H9 (cell line): ENCODE measurements around the gene CACNG5. TPM values are rescaled to one million over a fixed set of nuclear protein-coding genes. Genes with fewer than 3 reads are reported as not detected.

Source experiments
- DNase-seq: peaks from one replicate; pipeline ENCODE4 v3.0.0-alpha.2; 2017
- H2AFZ ChIP-seq: one replicate; pipeline ENCODE4 v1.6.1; 2013; ENCODE audit warnings: mild to moderate bottlenecking, low read length, control low read depth, moderate library complexity
- H2AK5ac ChIP-seq: 2 replicates; pipeline ENCODE4 v1.6.1; 2013; ENCODE audit warnings: low read length, control low read depth, mixed read lengths; ENCODE audit not compliant: insufficient read length
- H2BK120ac ChIP-seq: one replicate; pipeline ENCODE4 v1.6.1; 2013; ENCODE audit warnings: low read depth, mild to moderate bottlenecking, low read length, control low read depth, inconsistent platforms; ENCODE audit not compliant: poor library complexity, severe bottlenecking
- H2BK12ac ChIP-seq: 2 replicates; pipeline ENCODE4 v1.6.1; 2013; ENCODE audit warnings: low read length, control low read depth, mixed read lengths, low read depth; ENCODE audit not compliant: insufficient read length
- H2BK15ac ChIP-seq: 2 replicates; pipeline ENCODE4 v1.6.1; 2013; ENCODE audit warnings: low read depth, low read length, control low read depth
- H2BK20ac ChIP-seq: one replicate; pipeline ENCODE4 v1.6.1; 2013; ENCODE audit warnings: low read depth, mild to moderate bottlenecking, low read length, control low read depth, inconsistent platforms; ENCODE audit not compliant: poor library complexity, severe bottlenecking
- H2BK5ac ChIP-seq: 2 replicates; pipeline ENCODE4 v1.6.1; 2013; ENCODE audit warnings: low read length, control low read depth, mixed read lengths; ENCODE audit not compliant: insufficient read length
- H3K14ac ChIP-seq: 2 replicates; pipeline ENCODE4 v1.6.1; 2013; ENCODE audit warnings: low read length, control low read depth; ENCODE audit not compliant: insufficient read depth
- H3K18ac ChIP-seq: 2 replicates; pipeline ENCODE4 v1.6.1; 2013; ENCODE audit warnings: low read depth, mild to moderate bottlenecking, mixed read lengths, low read length, control low read depth; ENCODE audit not compliant: insufficient read length
- H3K23ac ChIP-seq: 2 replicates; pipeline ENCODE4 v1.6.1; 2013; ENCODE audit warnings: low read length, control low read depth, mixed read lengths, low read depth; ENCODE audit not compliant: insufficient read length
- H3K23me2 ChIP-seq: 2 replicates; pipeline ENCODE4 v1.6.1; 2013; ENCODE audit warnings: low read depth, mild to moderate bottlenecking, mixed read lengths, low read length, control low read depth; ENCODE audit not compliant: insufficient read length, poor library complexity, severe bottlenecking
- H3K27ac ChIP-seq: 2 replicates; pipeline ENCODE4 v1.5.1; 2013; ENCODE audit warnings: low read length, control low read depth, mixed read lengths, low read depth; ENCODE audit not compliant: insufficient read length
- H3K27me3 ChIP-seq: 2 replicates; pipeline ENCODE4 v1.6.1; 2013; ENCODE audit warnings: low read length, control low read depth, inconsistent platforms; ENCODE audit not compliant: insufficient read depth
- H3K4ac ChIP-seq: 2 replicates; pipeline ENCODE4 v1.6.1; 2013; ENCODE audit warnings: low read depth, mild to moderate bottlenecking, control low read depth, inconsistent platforms, low read length, moderate library complexity
- H3K4me1 ChIP-seq: 2 replicates; pipeline ENCODE4 v1.6.1; 2013; ENCODE audit warnings: low read length, control low read depth, inconsistent platforms; ENCODE audit not compliant: insufficient read depth
- H3K4me2 ChIP-seq: 2 replicates; pipeline ENCODE4 v1.6.1; 2013; ENCODE audit warnings: low read length, control low read depth, mixed read lengths; ENCODE audit not compliant: insufficient read length, insufficient read depth
- H3K56ac ChIP-seq: 2 replicates; pipeline ENCODE4 v1.6.1; 2013; ENCODE audit warnings: low read depth, mild to moderate bottlenecking, mixed read lengths, low read length, control low read depth; ENCODE audit not compliant: insufficient read length
- H3K79me1 ChIP-seq: 2 replicates; pipeline ENCODE4 v1.6.1; 2013; ENCODE audit warnings: low read depth, mild to moderate bottlenecking, moderate library complexity, low read length, control low read depth, inconsistent platforms; ENCODE audit not compliant: insufficient read depth, poor library complexity, severe bottlenecking
- H3K79me2 ChIP-seq: 2 replicates; pipeline ENCODE4 v1.6.1; 2013; ENCODE audit warnings: low read length, control low read depth, inconsistent platforms; ENCODE audit not compliant: insufficient read depth
- H3K9ac ChIP-seq: 2 replicates; pipeline ENCODE4 v1.6.1; 2013; ENCODE audit warnings: low read length, control low read depth, mixed read lengths; ENCODE audit not compliant: insufficient read length; ENCODE audit errors: extremely low read depth
- H3K9me3 ChIP-seq: one replicate; pipeline ENCODE4 v1.6.1; 2013; ENCODE audit warnings: low read depth, low read length, inconsistent platforms; ENCODE audit not compliant: control insufficient read depth
- H3T11ph ChIP-seq: one replicate; pipeline ENCODE4 v1.6.1; 2013; ENCODE audit warnings: mild to moderate bottlenecking, low read length, control low read depth, inconsistent platforms
- H4K20me1 ChIP-seq: one replicate; pipeline ENCODE4 v1.6.1; 2013; ENCODE audit not compliant: control insufficient read depth, insufficient read length, insufficient read depth
- H4K5ac ChIP-seq: 2 replicates; pipeline ENCODE4 v1.6.1; 2013; ENCODE audit warnings: low read depth, mild to moderate bottlenecking, mixed read lengths, low read length, control low read depth; ENCODE audit not compliant: insufficient read length
- H4K8ac ChIP-seq: replicated peaks from 2 replicates; pipeline ENCODE4 v1.6.1; 2013; ENCODE audit warnings: low read length, control low read depth, mixed read lengths, low read depth; ENCODE audit not compliant: insufficient read length
- H4K91ac ChIP-seq: 2 replicates; pipeline ENCODE4 v1.6.1; 2013; ENCODE audit warnings: low read depth, mild to moderate bottlenecking, moderate library complexity, mixed read lengths, low read length, control low read depth; ENCODE audit not compliant: insufficient read length
- H3K27ac Mint-ChIP-seq, 3 experiments: 2 replicates in 2 of 3; 3 replicates in 1 of 3; pipeline ENCODE4 v1.8.0; 2020 to 2021; ENCODE audit warnings: mixed read lengths in 3 of 3, mild to moderate bottlenecking in 1 of 3, moderate library complexity in 1 of 3
- H3K27me3 Mint-ChIP-seq: 2 replicates; pipeline ENCODE4 v1.8.0; 2021; ENCODE audit warnings: low read depth, mild to moderate bottlenecking, moderate library complexity, mixed read lengths
- H3K36me3 Mint-ChIP-seq, 3 experiments: 2 replicates in 2 of 3; 3 replicates in 1 of 3; pipeline ENCODE4 v1.8.0; 2020 to 2021; ENCODE audit warnings: low read depth in 3 of 3, mixed read lengths in 3 of 3; ENCODE audit not compliant: insufficient read depth in 1 of 3
- H3K4me1 Mint-ChIP-seq, 2 experiments: 2 replicates each; pipeline ENCODE4 v1.8.0; 2020; ENCODE audit warnings: mixed read lengths in 2 of 2
- H3K4me3 Mint-ChIP-seq, 2 experiments: 2 replicates in 1 of 2; 3 replicates in 1 of 2; pipeline ENCODE4 v1.8.0; 2020 to 2021; ENCODE audit warnings: mild to moderate bottlenecking in 2 of 2, mixed read lengths in 2 of 2, moderate library complexity in 1 of 2
- H3K9me3 Mint-ChIP-seq, 2 experiments: 2 replicates in 1 of 2; 3 replicates in 1 of 2; pipeline ENCODE4 v1.8.0; 2020; ENCODE audit warnings: mild to moderate bottlenecking in 2 of 2, mixed read lengths in 2 of 2, moderate library complexity in 1 of 2
- WGBS: extraction: QIAGEN DNeasy Blood & Tissue Kit; methylation state at CpG from one replicate; pipeline ENCODE4 v1.1.7; 2013; ENCODE audit warnings: missing lambda C conversion rate, low lambda C conversion rate, mixed read lengths; ENCODE audit not compliant: insufficient read length; ENCODE audit errors: extremely low coverage; 5-methylcytosine and 5-hydroxymethylcytosine counted together
- total RNA-seq: library from RNA; stranded (reverse); gene quantifications from 2 replicates; pipeline ENCODE4 v1.2.1, GENCODE V29; 2021
- TF ChIP-seq, protein P1 (sequence below): fragments of 200-600 bp; sonication (generic); conservative IDR thresholded peaks from 3 replicates; pipeline ENCODE4 v1.8.0; 2021; ENCODE audit warnings: antibody characterized with exemption, mild to moderate bottlenecking

The CACNG5 gene
- total RNA-seq, 1 experiment from 2014 or later, result 1.6 TPM

GRCh38 chr17:66790501-66791061 lies 44.3 kb upstream of the CACNG5 start:
- Mint-ChIP-seq H3K9me3 (no peaks in the 10 kb centered on the region), H3K4me1 (0 out of 4 replicates have a peak, but pooled peaks cover 5 to 8% of the 10 kb centered on the region in 2 experiments), H3K36me3 (peaks cover 0 to 2% (median 2%) of the 10 kb centered on the region in 3 experiments; a peak in 4 of 7 replicates), H3K4me3 (no peak overlapping the region), H3K27ac (peak overlapping the region in 1 of 3 experiments; percentile 50; a peak in 1 of 7 replicates), H3K27me3 (no peaks in the 10 kb centered on the region)
- H2BK20ac ChIP-seq, result no peak overlapping the region
- no peak overlapping the region for H4K5ac ChIP-seq
- H4K8ac ChIP-seq, result no peak overlapping the region
- H4K91ac ChIP-seq, result no peak overlapping the region
- no peaks in the 10 kb centered on the region for H3K27me3 ChIP-seq
- H3K4ac ChIP-seq, result no peak overlapping the region
- no peak overlapping the region for H2AK5ac ChIP-seq
- H3K23me2 ChIP-seq, result no peaks in the 10 kb centered on the region
- no peak overlapping the region for H2AFZ ChIP-seq
- no peak overlapping the region for H3K18ac ChIP-seq
- H3K79me1 ChIP-seq, result no peaks in the 10 kb centered on the region
- WGBS, result no CpG with 5 or more reads among the region's 11 CpGs
- DNase-seq, result no peak
- H2BK15ac ChIP-seq, result no peak overlapping the region
- H3K79me2 ChIP-seq, result no peaks in the 10 kb centered on the region
- H2BK12ac ChIP-seq, result no peak overlapping the region
- H3T11ph ChIP-seq, result no peak overlapping the region
- H3K27ac ChIP-seq, result no peak overlapping the region
- no peak overlapping the region for H3K9ac ChIP-seq
- H3K14ac ChIP-seq, result no peak overlapping the region
- H4K20me1 ChIP-seq, result no peaks in the 10 kb centered on the region
- H3K4me2 ChIP-seq, result no peak overlapping the region
- no peak overlapping the region for H3K23ac ChIP-seq
- no peak overlapping the region for H2BK5ac ChIP-seq
- no peaks in the 10 kb centered on the region for H3K9me3 ChIP-seq
- H3K4me1 ChIP-seq, result peaks cover 4% of the 10 kb centered on the region; the same call in 1 of the 2 replicates
- H2BK120ac ChIP-seq, result no peak overlapping the region
- H3K56ac ChIP-seq, result no peak overlapping the region
- TF ChIP-seq, protein P1, sequence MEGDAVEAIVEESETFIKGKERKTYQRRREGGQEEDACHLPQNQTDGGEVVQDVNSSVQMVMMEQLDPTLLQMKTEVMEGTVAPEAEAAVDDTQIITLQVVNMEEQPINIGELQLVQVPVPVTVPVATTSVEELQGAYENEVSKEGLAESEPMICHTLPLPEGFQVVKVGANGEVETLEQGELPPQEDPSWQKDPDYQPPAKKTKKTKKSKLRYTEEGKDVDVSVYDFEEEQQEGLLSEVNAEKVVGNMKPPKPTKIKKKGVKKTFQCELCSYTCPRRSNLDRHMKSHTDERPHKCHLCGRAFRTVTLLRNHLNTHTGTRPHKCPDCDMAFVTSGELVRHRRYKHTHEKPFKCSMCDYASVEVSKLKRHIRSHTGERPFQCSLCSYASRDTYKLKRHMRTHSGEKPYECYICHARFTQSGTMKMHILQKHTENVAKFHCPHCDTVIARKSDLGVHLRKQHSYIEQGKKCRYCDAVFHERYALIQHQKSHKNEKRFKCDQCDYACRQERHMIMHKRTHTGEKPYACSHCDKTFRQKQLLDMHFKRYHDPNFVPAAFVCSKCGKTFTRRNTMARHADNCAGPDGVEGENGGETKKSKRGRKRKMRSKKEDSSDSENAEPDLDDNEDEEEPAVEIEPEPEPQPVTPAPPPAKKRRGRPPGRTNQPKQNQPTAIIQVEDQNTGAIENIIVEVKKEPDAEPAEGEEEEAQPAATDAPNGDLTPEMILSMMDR, result peak; percentile 18; the same call in 1 of the 3 replicates
